ENCODE measurements around the gene KIF5A.
A peak's percentile ranks its signal among the peaks of the same experiment; 100 is the strongest.

KIF5A gene

GRCh38 chr12:57579677-57580465 lies 30.0 kb downstream of the KIF5A start:
- no peak for DNase-seq (ENCODE audit: extremely low read depth, low read depth)
- H3K4me3 ChIP-seq (replicated peaks; ENCODE audit: low read depth, low read length): no peak overlapping the region
- TF ChIP-seq CTCF (IDR thresholded peaks at IDR 0.05; ENCODE audit: low read depth, low read length, missing control alignments): no peak

- DNase-seq (ENCODE audit: extremely low read depth, low read depth): no peak
- H3K4me3 ChIP-seq (replicated peaks; ENCODE audit: low read depth, low read length): no peak overlapping the region
- TF ChIP-seq CTCF (IDR thresholded peaks at IDR 0.05; ENCODE audit: low read depth, low read length, missing control alignments): no peak
Observed at GRCh38 chr12:57580466-57580795, 30.6 kb downstream of the KIF5A start.

- no peak overlapping the region for H3K4me3 ChIP-seq (replicated peaks; ENCODE audit: low read depth, low read length)
- TF ChIP-seq CTCF (IDR thresholded peaks at IDR 0.05; ENCODE audit: low read depth, low read length, missing control alignments): no peak
Observed at GRCh38 chr12:57581802-57582201, 32.0 kb downstream of the KIF5A start.

GRCh38 chr12:57582440-57582839 lies 32.6 kb downstream of the KIF5A start:
- TF ChIP-seq CTCF (IDR thresholded peaks at IDR 0.05; ENCODE audit: low read depth, low read length, missing control alignments): no peak
- no peak overlapping the region for H3K4me3 ChIP-seq (replicated peaks; ENCODE audit: low read depth, low read length)
- DNase-seq (ENCODE audit: extremely low read depth, low read depth): no peak

More at GRCh38 chr12:57581802-57582201, 32.0 kb downstream of the KIF5A start:
- no peak for DNase-seq (ENCODE audit: extremely low read depth, low read depth)

- H3K4me3 ChIP-seq (replicated peaks; ENCODE audit: low read depth, low read length): no peak overlapping the region
- DNase-seq (ENCODE audit: extremely low read depth, low read depth): peak; percentile 59
Observed at GRCh38 chr12:57583008-57583831, 33.4 kb downstream of the KIF5A start.

GRCh38 chr12:57584050-57584449 lies 34.2 kb downstream of the KIF5A start:
- TF ChIP-seq CTCF (IDR thresholded peaks at IDR 0.05; ENCODE audit: low read depth, low read length, missing control alignments): no peak
- no peak overlapping the region for H3K4me3 ChIP-seq (replicated peaks; ENCODE audit: low read depth, low read length)
- DNase-seq (ENCODE audit: extremely low read depth, low read depth): no peak

More at GRCh38 chr12:57583008-57583831, 33.4 kb downstream of the KIF5A start:
- TF ChIP-seq CTCF (IDR thresholded peaks at IDR 0.05; ENCODE audit: low read depth, low read length, missing control alignments): peak; percentile 97

Data from HFF-Myc (cell line).